HG02973 (cell line): ENCODE measurements around the gene ANKRD1.
"Not testable (repeated sequence)": the region's sequence is repeated elsewhere in the genome, so short reads cannot be mapped to it uniquely, and the experiment has no call there.

Source experiments
- ATAC-seq: cut with Tn5 transposase; IDR thresholded peaks from one replicate; pipeline ENCODE4 v1.9.1; 2021; ENCODE audit warnings: moderate library complexity; ENCODE audit not compliant: unreplicated experiment

The ANKRD1 gene

GRCh38 chr10:90912854-90913479, 7.9 kb downstream of the ANKRD1 start:
- ATAC-seq, result no peak

GRCh38 chr10:90912174-90912573, 8.7 kb downstream of the ANKRD1 start:
- no peak for ATAC-seq

- ATAC-seq, result no peak
Observed at GRCh38 chr10:90911133-90912051, 9.5 kb downstream of the ANKRD1 start.

- ATAC-seq, result no peak
Observed at GRCh38 chr10:90906596-90906995, 14.3 kb downstream of the ANKRD1 start.

GRCh38 chr10:90905925-90906324, 15.0 kb downstream of the ANKRD1 start:
- ATAC-seq, result no peak

- ATAC-seq, result not testable (repeated sequence)
Observed at GRCh38 chr10:90896916-90897315, 24.0 kb downstream of the ANKRD1 start.

GRCh38 chr10:90893190-90893589, 27.7 kb downstream of the ANKRD1 start:
- ATAC-seq, result no peak

- no peak for ATAC-seq
Observed at GRCh38 chr10:90890347-90890746, 30.5 kb downstream of the ANKRD1 start.

GRCh38 chr10:90889636-90890035, 31.3 kb downstream of the ANKRD1 start:
- no peak for ATAC-seq

GRCh38 chr10:90888387-90888786, 32.5 kb downstream of the ANKRD1 start:
- no peak for ATAC-seq

- ATAC-seq, result no peak
Observed at GRCh38 chr10:90887555-90887954, 33.3 kb downstream of the ANKRD1 start.

- no peak for ATAC-seq
Observed at GRCh38 chr10:90885176-90885575, 35.7 kb downstream of the ANKRD1 start.

- ATAC-seq, result no peak
Observed at GRCh38 chr10:90884431-90884830, 36.5 kb downstream of the ANKRD1 start.

- ATAC-seq, result not testable (repeated sequence)
Observed at GRCh38 chr10:90880059-90880719, 40.7 kb downstream of the ANKRD1 start.

- ATAC-seq, result no peak
Observed at GRCh38 chr10:90879062-90879461, 41.8 kb downstream of the ANKRD1 start.

- no peak for ATAC-seq
Observed at GRCh38 chr10:90872648-90873020, 48.3 kb downstream of the ANKRD1 start.

GRCh38 chr10:90871766-90872647, 48.9 kb downstream of the ANKRD1 start, which contains the start of gene RPP30:
Gene RPP30, plus strand, starts transcription at chr10:90871974. Its CDS starts 13 bp downstream, at chr10:90871987.
- peak; percentile 97 for ATAC-seq

- ATAC-seq, result peak; percentile 63
Observed at GRCh38 chr10:90871279-90871765, 49.6 kb downstream of the ANKRD1 start.

- no peak for ATAC-seq
Observed at GRCh38 chr10:90866050-90866598, 54.8 kb downstream of the ANKRD1 start.

- ATAC-seq, result no peak
Observed at GRCh38 chr10:90865401-90865800, 55.5 kb downstream of the ANKRD1 start.
